ENCODE measurements around the gene GPR179. TPM values are rescaled to one million over a fixed set of nuclear protein-coding genes. Genes with fewer than 3 reads are reported as not detected.

GPR179 gene
- 0.07 and 0.10 TPM in 2 replicates for total RNA-seq

DNA sequence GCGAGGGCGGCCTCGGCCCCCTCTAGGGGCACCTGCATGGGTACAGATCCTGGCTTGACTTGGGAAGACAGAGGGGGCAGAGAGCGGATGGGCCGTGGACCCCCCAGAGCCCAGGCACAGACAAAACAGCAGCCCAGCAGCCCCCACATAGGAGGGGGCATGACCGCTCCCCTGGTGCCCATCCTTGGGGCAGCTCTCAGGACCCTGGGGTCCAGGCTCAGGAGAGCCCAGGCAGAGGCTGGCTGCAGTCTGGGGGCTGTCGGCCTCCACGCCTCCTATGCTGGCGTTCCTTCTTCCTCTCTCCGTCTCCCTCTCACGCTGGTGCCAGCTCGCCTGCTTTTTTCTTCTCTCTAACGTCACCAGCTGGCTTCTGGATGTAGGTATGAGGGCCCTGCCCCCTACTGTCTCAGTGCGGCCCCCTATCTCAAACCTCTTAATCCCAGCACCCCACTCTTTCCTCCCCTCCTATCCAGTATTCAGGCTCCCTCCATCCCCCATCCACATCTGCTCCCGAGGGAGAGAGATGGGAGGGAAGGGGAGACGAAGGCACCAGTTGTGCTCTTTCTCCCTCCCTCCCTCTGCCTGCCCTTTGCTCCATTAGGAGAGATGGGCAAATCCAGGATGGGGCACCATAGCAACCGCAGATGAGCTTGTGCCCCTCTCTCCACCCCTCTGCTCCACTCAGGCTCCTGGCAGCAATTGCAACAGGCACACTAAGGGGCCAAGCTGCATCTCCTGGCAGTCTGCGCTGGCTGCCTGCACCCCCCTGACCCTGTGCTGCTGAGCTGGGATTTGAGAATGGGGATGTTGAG is at the start of gene GPR179:
Gene GPR179 (minus strand): TSS at position 349 of the 812 bp plus-strand sequence. CDS start 167 bp downstream, at position 182.

DNA sequence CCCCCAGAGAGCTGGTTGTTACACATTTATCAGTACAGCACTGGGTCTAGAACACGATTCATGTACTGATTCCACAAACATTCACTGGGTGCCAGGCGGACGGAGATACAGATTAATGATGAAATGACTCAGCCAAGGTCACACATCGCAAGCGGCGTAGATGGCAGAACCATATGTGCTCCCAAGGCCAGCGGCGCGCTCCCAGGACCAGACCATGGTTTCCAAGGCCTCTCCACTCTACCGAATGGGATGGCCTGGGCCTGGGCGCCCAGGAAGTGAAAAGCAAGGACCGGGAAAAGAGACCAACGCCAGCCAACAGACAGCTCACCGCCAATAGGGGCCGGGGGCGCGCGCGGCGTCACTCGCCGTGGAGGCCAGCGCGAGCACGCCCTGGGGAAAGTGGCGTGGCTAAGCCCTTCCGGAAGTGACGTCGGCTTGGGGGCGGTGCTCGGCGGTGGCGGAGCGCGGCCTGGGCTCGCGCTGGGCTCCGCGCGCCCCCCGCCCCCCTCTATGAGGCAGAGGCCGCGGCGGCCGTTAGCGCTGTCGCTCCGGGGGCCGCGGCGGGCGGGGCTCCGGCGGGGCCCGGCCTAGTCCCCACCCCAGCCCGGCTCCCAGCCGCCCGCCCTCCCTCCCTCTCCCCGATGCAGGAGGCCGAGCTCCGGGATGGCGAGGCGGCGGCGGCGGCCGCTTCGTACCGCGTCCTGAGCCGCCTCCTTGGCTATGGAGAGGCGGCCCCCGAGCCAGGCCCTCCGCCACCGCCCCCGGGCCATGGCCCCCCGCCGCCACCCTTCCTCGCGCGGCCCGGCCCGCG is 7.9 kb upstream of the GPR179 start, which contains the start of gene SOCS7:
Gene SOCS7 (plus strand): TSS at position 433 of the 811 bp plus-strand sequence. CDS start 209 bp downstream, at position 642.

GRCh38 chr17:38296834-38297517 is 46.8 kb downstream of the GPR179 start, which contains the start of gene MRPL45:
Gene MRPL45, plus strand, starts transcription at chr17:38297168. Its CDS starts 16 bp downstream, at chr17:38297184.

Other genes with a start within 250 kb of the GPR179 start
- 0.65 TPM in 1 of 2 replicates, not detected in the other for gene TBC1D3E, start 216.0 kb downstream of the GPR179 start, total RNA-seq
- not detected in 2 replicates for gene TBC1D3, start 151.4 kb downstream of the GPR179 start, total RNA-seq
- gene MRPL45, start 46.8 kb downstream of the GPR179 start, total RNA-seq = 20.5 and 23.1 TPM in 2 replicates
- gene SOCS7, start 7.9 kb upstream of the GPR179 start, total RNA-seq = 16.6 and 17.7 TPM in 2 replicates
- gene ARHGAP23, start 84.5 kb upstream of the GPR179 start, total RNA-seq = 40.1 and 95.5 TPM in 2 replicates

Data from smooth muscle cell of the pulmonary artery (primary cell).